Aorta (tissue), 5 donors: ENCODE measurements around the gene BDKRB2. TPM values are rescaled to one million over a fixed set of nuclear protein-coding genes. Genes with fewer than 3 reads are reported as not detected.

ENCODE experiments used
- ATAC-seq: fragments of 200-7000 bp; cut with Tn5 transposase; one replicate; pipeline ENCODE4 v1.9.1; 2022; ENCODE audit warnings: moderate library complexity; ENCODE audit not compliant: low FRiP score
- DNase-seq, 2 donors: peaks; one replicate each; pipeline ENCODE4 v3.0.0-alpha.2; 2020
- H3K27ac ChIP-seq, 2 donors: one replicate each; pipeline ENCODE4 v1.5.1; 2013; ENCODE audit warnings: low read length in 2 of 2, mild to moderate bottlenecking in 2 of 2, moderate library complexity in 2 of 2, control low read depth in 1 of 2, inconsistent platforms in 1 of 2, low read depth in 1 of 2
- H3K27me3 ChIP-seq, 2 donors: one replicate each; pipeline ENCODE4 v1.6.1; 2013; ENCODE audit warnings: control low read depth in 1 of 2, low read length in 1 of 2, mild to moderate bottlenecking in 1 of 2, moderate library complexity in 1 of 2; ENCODE audit not compliant: insufficient read depth in 2 of 2, control insufficient read depth in 1 of 2
- H3K36me3 ChIP-seq, 2 donors: one replicate each; pipeline ENCODE4 v1.6.1; 2013; ENCODE audit warnings: control low read depth in 1 of 2, low read length in 1 of 2, mild to moderate bottlenecking in 1 of 2; ENCODE audit not compliant: insufficient read depth in 2 of 2, control insufficient read depth in 1 of 2
- H3K4me1 ChIP-seq, 2 donors: one replicate each; pipeline ENCODE4 v1.6.1; 2013; ENCODE audit warnings: low read length in 2 of 2, control low read depth in 1 of 2, mild to moderate bottlenecking in 1 of 2, moderate library complexity in 1 of 2; ENCODE audit not compliant: insufficient read depth in 2 of 2, control insufficient read depth in 1 of 2
- H3K4me3 ChIP-seq, 2 donors: one replicate each; pipeline ENCODE4 v1.5.1; 2013; ENCODE audit warnings: low read length in 2 of 2, control low read depth in 1 of 2, mild to moderate bottlenecking in 1 of 2
- H3K9me3 ChIP-seq: one replicate; pipeline ENCODE4 v1.6.1; 2013; ENCODE audit warnings: mild to moderate bottlenecking, low read length; ENCODE audit not compliant: control insufficient read depth
- WGBS, 2 donors: extraction: QIAGEN DNeasy Blood & Tissue Kit; methylation state at CpG; one replicate each; pipeline ENCODE4 v1.1.7; 2013; 5-methylcytosine and 5-hydroxymethylcytosine counted together
- intact Hi-C, 2 donors: fragments of 100-400 bp; cut with DNase I; formaldehyde crosslinking; loops; one replicate each; pipeline versions ENCODE4 v1.14.2 to v1.15.0; 2022
- polyA plus RNA-seq, 2 donors: library from polyadenylated mRNA; stranded (reverse); fragments of 200-250 nt; gene quantifications; one replicate each; pipeline ENCODE4 v1.2.3, GENCODE V29; 2013
- total RNA-seq, 2 donors: library from RNA; stranded (reverse); fragmentation: NEBNext Ultra II Directional; extraction: Animal tissue kit (Norgen Biotek cat#: 25700); gene quantifications; one replicate each; pipeline ENCODE4 v1.2.1, GENCODE V29; 2021
- donor health status: healthy with polysubstance abuse.
- donor health status: Bipolar disorder and iron deficiency.
- donor health status: DM: no; HTN: no; CAD: no.
- donor health status: DM: no; HTN: no; CAD: no.
- donor health status: DM: yes; HTN: yes; CAD: no.

The BDKRB2 gene
- total and polyA plus RNA-seq, 4 donors: 5.2 to 12.2 TPM; not detected in 2

- WGBS, 2 donors: 55 to 59% methylated on average over 3 of the region's 3 CpGs
- ATAC-seq: no peak
Measured at GRCh38 chr14:96264853-96265252, 60.2 kb downstream of the BDKRB2 start.

GRCh38 chr14:96265383-96266095 is 60.9 kb downstream of the BDKRB2 start:
- no peak overlapping the region for H3K4me3 ChIP-seq
- no peaks in the 10 kb centered on the region for H3K36me3 ChIP-seq
- ATAC-seq (no peak), DNase-seq (no peak)
- H3K4me1 ChIP-seq: no peaks in the 10 kb centered on the region
- intact Hi-C loops: no loop called here
- no peaks in the 10 kb centered on the region for H3K9me3 ChIP-seq
- H3K27me3 ChIP-seq: no peaks in the 10 kb centered on the region
- no peak overlapping the region for H3K27ac ChIP-seq
- WGBS, 2 donors: 57 to 63% methylated on average over 16 of the region's 16 CpGs

More at GRCh38 chr14:96264853-96265252, 60.2 kb downstream of the BDKRB2 start:
- intact Hi-C loops: no loop called here
- H3K9me3 ChIP-seq: no peaks in the 10 kb centered on the region
- no peaks in the 10 kb centered on the region for H3K4me1 ChIP-seq
- no peak overlapping the region for H3K4me3 ChIP-seq
- no peaks in the 10 kb centered on the region for H3K27me3 ChIP-seq
- no peak overlapping the region for H3K27ac ChIP-seq
- no peaks in the 10 kb centered on the region for H3K36me3 ChIP-seq
- DNase-seq: no peak

- ATAC-seq: no peak
- no peak for DNase-seq
- H3K27ac ChIP-seq: no peak overlapping the region
Measured at GRCh38 chr14:96267336-96267735, 62.7 kb downstream of the BDKRB2 start.

GRCh38 chr14:96267916-96268315 is 63.3 kb downstream of the BDKRB2 start:
- ATAC-seq (no peak), DNase-seq (no peak)
- WGBS, 2 donors: 92 to 93% methylated on average over 5 of the region's 5 CpGs
- H3K27me3 ChIP-seq: no peaks in the 10 kb centered on the region
- H3K4me1 ChIP-seq: no peaks in the 10 kb centered on the region
- intact Hi-C loops: no loop called here
- no peaks in the 10 kb centered on the region for H3K36me3 ChIP-seq
- no peak overlapping the region for H3K4me3 ChIP-seq
- no peak overlapping the region for H3K27ac ChIP-seq
- H3K9me3 ChIP-seq: peaks cover 4% of the 10 kb centered on the region

More at GRCh38 chr14:96267336-96267735, 62.7 kb downstream of the BDKRB2 start:
- Histone ChIP-seq H3K9me3 (peaks cover 4% of the 10 kb centered on the region), H3K27me3 (no peaks in the 10 kb centered on the region), H3K36me3 (no peaks in the 10 kb centered on the region), H3K4me1 (no peaks in the 10 kb centered on the region), H3K4me3 (no peak overlapping the region)
- 11% methylated on average over 3 of the region's 3 CpGs for WGBS, 2 donors
- intact Hi-C loops: no loop called here

GRCh38 chr14:96268431-96269358 is 64.1 kb downstream of the BDKRB2 start:
- DNase-seq (peak; percentile 70 to 83), ATAC-seq (peak; percentile 78)
- H3K9me3 ChIP-seq: peaks cover 4% of the 10 kb centered on the region
- no peak overlapping the region for H3K27ac ChIP-seq
- intact Hi-C loops: no loop called here
- no peaks in the 10 kb centered on the region for H3K27me3 ChIP-seq
- 70 to 73% methylated on average over 22 of the region's 22 CpGs for WGBS, 2 donors
- H3K4me1 ChIP-seq: no peaks in the 10 kb centered on the region
- H3K36me3 ChIP-seq: no peaks in the 10 kb centered on the region
- no peak overlapping the region for H3K4me3 ChIP-seq

GRCh38 chr14:96269359-96269710 is 64.7 kb downstream of the BDKRB2 start:
- Histone ChIP-seq H3K4me1 (no peaks in the 10 kb centered on the region), H3K36me3 (no peaks in the 10 kb centered on the region), H3K4me3 (no peak overlapping the region), H3K9me3 (peaks cover 4% of the 10 kb centered on the region), H3K27me3 (no peaks in the 10 kb centered on the region), H3K27ac (no peak overlapping the region)
- DNase-seq (no peak), ATAC-seq (peak; percentile 17)
- intact Hi-C loops: no loop called here
- WGBS, 2 donors: 84 to 89% methylated on average over 10 of the region's 10 CpGs

- no peak overlapping the region for H3K27ac ChIP-seq
- H3K9me3 ChIP-seq: peaks cover 4% of the 10 kb centered on the region
- H3K4me3 ChIP-seq: no peak overlapping the region
- 81 to 83% methylated on average over 8 of the region's 8 CpGs for WGBS, 2 donors
- H3K27me3 ChIP-seq: no peaks in the 10 kb centered on the region
- no peaks in the 10 kb centered on the region for H3K4me1 ChIP-seq
- DNase-seq (no peak), ATAC-seq (no peak)
- intact Hi-C loops: no loop called here
- no peaks in the 10 kb centered on the region for H3K36me3 ChIP-seq
Measured at GRCh38 chr14:96270565-96271420, 66.2 kb downstream of the BDKRB2 start.

- Histone ChIP-seq H3K4me1 (no peaks in the 10 kb centered on the region), H3K4me3 (no peak overlapping the region), H3K9me3 (peaks cover 4% of the 10 kb centered on the region), H3K27ac (no peak overlapping the region), H3K27me3 (no peaks in the 10 kb centered on the region), H3K36me3 (no peaks in the 10 kb centered on the region)
- ATAC-seq (no peak), DNase-seq (no peak)
- intact Hi-C loops: no loop called here
- 93 to 96% methylated on average over 1 of the region's 1 CpG for WGBS, 2 donors
Measured at GRCh38 chr14:96271421-96271762, 66.8 kb downstream of the BDKRB2 start.
